HG03108 (cell line): ENCODE results near the gene DGCR2.
"Not testable (repeated sequence)": the region's sequence is repeated elsewhere in the genome, so short reads cannot be mapped to it uniquely, and the experiment has no call there.

ENCODE experiments used
- ATAC-seq: cut with Tn5 transposase; IDR thresholded peaks from one replicate; pipeline ENCODE4 v1.9.1; 2021; ENCODE audit warnings: moderate library complexity; ENCODE audit not compliant: unreplicated experiment

DGCR2 gene

DNA sequence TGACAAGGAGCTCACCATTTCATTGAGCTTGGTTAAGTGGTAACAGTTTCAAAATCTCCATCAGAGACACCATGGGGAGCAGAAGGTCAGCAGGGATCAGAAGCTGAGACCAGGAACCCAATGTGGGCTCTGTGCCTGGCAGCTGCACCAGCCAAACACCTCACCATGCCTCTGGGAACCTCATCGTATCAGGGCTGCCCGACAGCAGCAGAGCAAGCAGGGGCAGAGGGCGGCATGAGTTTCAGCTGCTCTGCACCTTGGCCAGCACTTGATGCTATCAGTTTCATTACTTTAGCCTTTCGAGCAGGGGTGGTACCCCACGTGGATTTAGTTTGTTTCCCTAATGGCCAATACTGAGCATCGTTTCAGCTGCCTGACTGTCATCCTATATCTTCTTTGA is 77.8 kb downstream of the DGCR2 start:
- ATAC-seq = no peak

DNA sequence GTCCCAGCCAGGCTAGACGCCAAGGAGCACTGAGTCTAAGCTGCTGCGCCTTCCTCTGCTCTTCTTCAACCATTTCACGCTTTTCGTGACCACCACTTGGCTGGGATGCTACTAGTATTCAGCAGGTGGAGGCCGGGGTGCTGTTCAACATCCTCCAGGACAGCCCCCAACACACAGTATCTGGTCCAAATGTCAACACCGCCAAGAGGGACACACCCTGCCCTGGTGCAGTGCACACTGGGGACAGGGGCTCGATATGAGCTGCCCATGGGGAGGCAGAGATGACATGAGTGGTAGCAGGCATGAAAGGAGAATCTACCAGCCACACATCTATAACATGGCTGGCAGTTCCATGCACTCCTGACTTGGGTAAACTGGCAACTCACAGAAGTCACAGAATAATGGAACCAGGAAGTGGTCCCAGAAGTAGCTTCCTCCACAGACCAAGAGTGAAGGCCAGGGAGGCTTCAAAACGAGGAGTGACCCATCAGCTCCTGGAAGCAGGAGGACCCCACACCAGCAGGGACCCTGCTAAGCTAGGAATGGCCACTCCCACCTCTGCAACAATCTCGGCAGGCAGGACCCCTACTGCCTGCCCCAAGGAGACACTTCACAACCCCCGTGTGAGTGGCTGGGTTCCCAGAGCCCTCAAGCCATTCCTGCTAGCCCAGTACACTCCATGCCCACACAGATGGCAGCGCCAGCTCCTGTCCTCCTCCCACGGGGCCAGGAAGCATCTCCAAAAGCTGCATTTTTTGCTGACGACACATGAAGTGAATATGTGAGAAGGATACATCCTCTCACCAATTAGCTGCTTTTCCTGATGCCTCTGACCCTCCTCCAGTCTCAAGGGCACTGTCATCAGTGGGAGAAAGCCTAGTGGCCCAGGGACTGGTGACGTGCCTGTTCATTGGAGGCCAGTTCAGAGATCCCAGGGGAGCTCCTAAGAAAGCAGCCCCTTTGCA is 78.8 kb downstream of the DGCR2 start:
- no peak for ATAC-seq

GRCh38 chr22:19042285-19043120 is 79.7 kb downstream of the DGCR2 start:
- ATAC-seq = no peak

DNA sequence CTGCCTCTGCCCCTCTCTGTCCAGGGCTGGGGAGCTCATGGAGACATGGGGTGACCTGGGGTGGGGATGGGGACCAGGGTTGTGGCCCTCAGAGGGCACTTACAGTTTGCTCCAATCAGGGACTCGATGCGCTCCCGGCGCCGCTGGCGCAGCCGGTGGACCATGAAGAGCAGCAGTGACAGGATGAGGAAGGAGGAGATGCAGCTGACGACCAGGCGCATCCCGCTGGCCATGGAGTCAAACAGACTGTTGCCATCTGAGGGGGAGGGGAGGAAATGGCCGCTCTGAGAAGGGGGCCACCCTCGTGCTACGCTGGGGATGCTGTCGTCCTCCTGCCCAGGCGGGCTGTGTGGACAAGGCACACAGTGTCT is 80.5 kb downstream of the DGCR2 start:
- ATAC-seq = no peak

DNA sequence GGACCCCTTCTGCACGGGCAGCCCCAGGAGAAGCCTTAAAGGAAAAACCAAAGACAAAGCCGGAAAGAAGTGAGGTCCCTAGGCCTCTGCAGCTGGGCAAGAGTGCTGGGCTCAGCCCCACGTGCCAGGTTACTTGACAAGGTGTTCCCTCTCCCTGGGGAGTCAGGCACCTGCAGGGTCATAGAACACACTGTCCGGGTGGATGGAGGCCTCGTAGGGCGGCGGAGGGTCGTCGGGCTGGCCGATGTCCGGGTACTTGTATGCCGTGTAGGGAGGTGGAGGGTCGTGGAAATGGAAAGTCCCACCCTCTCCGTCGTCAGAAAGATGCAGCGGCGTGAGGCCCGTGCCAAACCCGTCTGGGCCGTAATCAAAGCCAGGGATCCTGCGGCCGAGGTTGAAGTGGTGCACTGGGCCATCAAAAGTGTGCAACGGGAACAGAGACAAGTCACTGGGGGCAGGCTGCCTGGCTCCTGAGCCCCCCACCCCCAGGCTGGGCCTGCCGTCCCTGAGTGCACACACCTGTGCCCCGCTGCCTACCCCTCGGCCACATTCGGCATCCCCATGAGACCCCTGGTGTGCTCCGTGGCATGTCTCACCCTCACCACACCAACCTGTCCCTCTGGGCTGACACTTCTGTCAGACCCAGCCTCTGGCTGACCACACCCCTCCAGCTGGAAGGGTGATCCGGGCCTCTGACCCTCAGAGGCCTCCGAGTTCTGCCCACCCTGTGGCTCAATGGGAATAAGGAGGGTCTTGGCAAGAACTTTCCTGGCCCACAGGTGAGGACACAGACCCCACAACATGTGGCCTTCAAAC is 81.1 kb downstream of the DGCR2 start:
- no peak for ATAC-seq

- ATAC-seq = no peak
These were observed 81.8 kb downstream of the DGCR2 start for GRCh38 chr22:19040391-19040861.

- no peak for ATAC-seq
These were observed 82.4 kb downstream of the DGCR2 start for GRCh38 chr22:19039796-19040280.

- ATAC-seq = no peak
These were observed 82.8 kb downstream of the DGCR2 start for GRCh38 chr22:19039448-19039780.

- no peak for ATAC-seq
These were observed 83.3 kb downstream of the DGCR2 start for GRCh38 chr22:19038728-19039447.

- ATAC-seq = no peak
These were observed 84.1 kb downstream of the DGCR2 start for GRCh38 chr22:19038164-19038546.

DNA sequence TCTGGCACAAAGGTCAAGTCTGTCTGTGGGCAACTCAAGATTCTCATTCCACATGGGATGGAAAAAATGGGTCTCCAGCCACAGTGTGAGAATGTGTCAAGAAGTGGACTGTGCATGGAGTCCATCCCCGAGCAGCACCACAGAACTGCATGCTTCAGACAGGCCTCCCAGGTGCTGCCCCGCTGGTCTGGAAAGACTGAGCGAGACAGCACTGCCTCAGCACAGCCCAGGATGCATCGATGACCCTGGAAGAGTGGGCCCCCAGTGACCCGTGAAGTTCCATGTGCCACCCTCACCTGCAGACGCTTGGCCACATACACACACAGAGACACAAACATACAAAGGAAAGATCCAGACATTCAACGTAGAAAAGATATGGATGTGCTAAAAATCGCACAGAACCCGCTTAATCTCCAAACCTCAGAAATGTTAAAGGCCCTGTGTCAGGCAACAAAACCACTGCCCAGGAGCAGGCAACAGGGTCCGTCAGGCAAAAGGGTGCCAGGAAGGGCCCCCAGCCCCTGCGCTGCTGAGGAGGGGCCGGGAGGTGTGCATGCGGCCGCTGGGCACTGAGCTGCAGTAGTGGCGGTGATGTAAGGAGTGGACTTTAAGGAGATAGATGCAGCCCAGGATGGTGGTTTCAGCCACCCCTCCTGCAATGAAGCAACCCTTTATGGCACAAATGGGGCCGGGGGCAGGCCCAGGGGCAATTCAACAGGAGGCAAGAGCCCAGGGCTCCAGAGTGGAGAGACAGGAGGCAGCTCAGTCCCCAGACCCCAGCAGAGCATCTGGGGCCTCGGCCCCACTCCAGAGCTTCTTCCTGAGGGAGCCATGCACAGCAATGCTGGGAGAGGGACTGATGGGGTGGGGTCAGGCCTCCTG is 84.7 kb downstream of the DGCR2 start:
- no peak for ATAC-seq

DNA sequence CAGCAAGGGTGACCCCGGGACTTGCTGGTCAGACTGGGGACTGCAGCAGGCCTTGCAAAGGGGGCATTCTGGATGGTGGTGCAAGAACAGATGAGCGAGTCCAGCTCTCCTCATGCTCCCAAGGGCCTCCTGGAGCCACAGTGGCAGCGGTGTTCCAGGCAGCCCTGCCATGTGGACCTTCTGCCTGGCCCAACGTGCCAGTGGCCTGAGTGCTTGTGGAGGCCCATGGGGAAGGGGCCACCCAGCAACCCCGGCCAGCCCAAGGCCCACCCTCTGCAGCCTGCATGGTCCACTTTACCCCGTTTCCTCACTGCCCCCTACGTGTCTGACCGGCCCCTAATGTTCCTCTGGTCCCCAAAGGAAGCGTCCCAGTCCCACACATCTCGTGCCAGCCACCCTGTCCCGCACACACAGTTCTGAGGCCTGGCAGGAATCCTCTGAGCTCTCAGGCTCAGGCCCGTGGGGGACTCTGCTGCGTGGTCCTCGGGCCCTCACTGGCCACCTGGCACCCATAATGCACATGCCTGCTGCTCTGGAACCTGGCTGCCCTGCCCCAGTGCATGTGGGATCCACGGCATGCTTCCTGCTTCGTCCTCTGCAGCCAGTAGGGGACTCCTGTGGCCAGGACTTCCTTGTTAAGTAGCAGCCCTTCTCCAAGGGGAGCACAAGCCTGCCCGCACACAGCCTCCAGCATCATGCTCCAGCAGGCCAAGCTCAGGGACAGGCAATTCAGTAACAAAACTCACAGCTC is 85.5 kb downstream of the DGCR2 start:
- ATAC-seq = no peak

GRCh38 chr22:19036229-19036522 is 86.0 kb downstream of the DGCR2 start:
- ATAC-seq = no peak

- no peak for ATAC-seq
These were observed 86.6 kb downstream of the DGCR2 start for GRCh38 chr22:19035474-19036228.

- ATAC-seq = not testable (repeated sequence)
These were observed 87.1 kb downstream of the DGCR2 start for GRCh38 chr22:19035126-19035473.

GRCh38 chr22:19034724-19035120 is 87.5 kb downstream of the DGCR2 start:
- ATAC-seq = not testable (repeated sequence)

- not testable (repeated sequence) for ATAC-seq
These were observed 88.0 kb downstream of the DGCR2 start for GRCh38 chr22:19034031-19034723.

GRCh38 chr22:19033568-19033905 is 88.7 kb downstream of the DGCR2 start:
- ATAC-seq = not testable (repeated sequence)
